Astrocyte of the spinal cord (primary cell): ENCODE results near the gene MAP3K1.

Source experiments
- DNase-seq: peaks from one replicate; pipeline ENCODE4 v3.0.0; 2011; ENCODE audit warnings: low read depth, low spot score
- H3K4me3 ChIP-seq: 2 replicates; pipeline ENCODE4 v1.5.1; 2011; ENCODE audit warnings: low read depth, mild to moderate bottlenecking, low read length, moderate library complexity
- CTCF ChIP-seq: IDR thresholded peaks from 2 replicates; pipeline ENCODE4 v1.5.1; 2012; ENCODE audit warnings: low read depth, mild to moderate bottlenecking, low read length, inconsistent platforms
- in situ Hi-C: cut with HindIII; loops from 2 replicates; pipeline ENCODE4 v1.10.0; 2017; ENCODE audit warnings: low sequenced_read_pairs

Gene MAP3K1

GRCh38 chr5:56852228-56853000 lies 37.1 kb downstream of the MAP3K1 start:
- in situ Hi-C loops: no loop called here
- no peak overlapping the region for H3K4me3 ChIP-seq
- DNase-seq: peak; percentile 54
- TF ChIP-seq CTCF: no peak

- no peak overlapping the region for H3K4me3 ChIP-seq
- no peak for DNase-seq
- in situ Hi-C loops: no loop called here
- no peak for TF ChIP-seq CTCF
Measured at GRCh38 chr5:56853698-56854097, 38.3 kb downstream of the MAP3K1 start.

GRCh38 chr5:56854920-56855319 lies 39.6 kb downstream of the MAP3K1 start:
- TF ChIP-seq CTCF: no peak
- in situ Hi-C loops: no loop called here
- H3K4me3 ChIP-seq: no peak overlapping the region
- DNase-seq: no peak

- in situ Hi-C loops: no loop called here
- TF ChIP-seq CTCF: no peak
- DNase-seq: no peak
- no peak overlapping the region for H3K4me3 ChIP-seq
Measured at GRCh38 chr5:56856541-56857178, 41.3 kb downstream of the MAP3K1 start.

GRCh38 chr5:56858777-56859442 lies 43.6 kb downstream of the MAP3K1 start:
- in situ Hi-C loops: no loop called here
- no peak overlapping the region for H3K4me3 ChIP-seq
- no peak for TF ChIP-seq CTCF
- DNase-seq: no peak

- H3K4me3 ChIP-seq: no peak overlapping the region
- in situ Hi-C loops: no loop called here
- TF ChIP-seq CTCF: no peak
- DNase-seq: no peak
Measured at GRCh38 chr5:56861893-56862485, 46.6 kb downstream of the MAP3K1 start.
